Measurements from ENCODE around the gene MTA1.
A peak's percentile ranks its signal among the peaks of the same experiment; 100 is the strongest.

MTA1 gene

GRCh38 chr14:105490267-105490571 is 70.6 kb downstream of the MTA1 start:
- DNase-seq, result no peak

GRCh38 chr14:105490572-105491365 is 71.1 kb downstream of the MTA1 start, which contains the start of gene TEDC1:
TSS of gene TEDC1 (plus strand) at chr14:105491246. CDS start at chr14:105491376, 130 bp downstream.
- peak; percentile 100 for DNase-seq

DNA sequence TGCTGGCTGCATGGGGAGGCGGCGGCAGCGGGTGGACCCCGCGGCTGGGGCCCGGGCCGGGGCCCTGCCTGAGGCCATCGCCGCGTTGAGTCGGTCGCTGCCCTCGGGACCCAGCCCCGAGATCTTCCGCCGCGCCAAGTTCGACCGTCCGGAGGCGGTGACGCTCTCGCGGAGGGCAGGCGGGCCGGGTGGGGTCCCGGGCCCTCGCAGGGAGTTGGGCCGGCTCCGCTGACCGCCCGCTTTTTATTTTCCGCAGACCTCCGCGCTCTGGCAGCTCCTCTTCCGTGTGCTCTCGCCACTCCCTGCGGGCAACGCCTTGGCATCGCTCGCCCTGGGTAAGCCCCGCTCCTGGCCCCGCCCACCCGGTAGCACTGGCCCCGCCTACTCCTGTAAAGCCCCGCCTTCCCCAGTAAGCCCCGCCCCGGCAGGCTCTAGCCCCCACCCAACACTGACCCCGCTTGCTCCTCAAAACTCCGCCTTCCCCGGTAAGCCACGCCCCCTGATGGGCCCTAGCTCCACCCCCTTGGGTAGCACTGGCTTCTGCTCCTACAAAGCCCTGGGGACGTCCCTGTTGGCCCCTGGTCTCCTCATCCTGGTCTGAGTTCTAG is 71.8 kb downstream of the MTA1 start:
- DNase-seq, result peak; percentile 21 to 63

- no peak for DNase-seq
Measured at GRCh38 chr14:105492031-105492970, 72.7 kb downstream of the MTA1 start.

DNA sequence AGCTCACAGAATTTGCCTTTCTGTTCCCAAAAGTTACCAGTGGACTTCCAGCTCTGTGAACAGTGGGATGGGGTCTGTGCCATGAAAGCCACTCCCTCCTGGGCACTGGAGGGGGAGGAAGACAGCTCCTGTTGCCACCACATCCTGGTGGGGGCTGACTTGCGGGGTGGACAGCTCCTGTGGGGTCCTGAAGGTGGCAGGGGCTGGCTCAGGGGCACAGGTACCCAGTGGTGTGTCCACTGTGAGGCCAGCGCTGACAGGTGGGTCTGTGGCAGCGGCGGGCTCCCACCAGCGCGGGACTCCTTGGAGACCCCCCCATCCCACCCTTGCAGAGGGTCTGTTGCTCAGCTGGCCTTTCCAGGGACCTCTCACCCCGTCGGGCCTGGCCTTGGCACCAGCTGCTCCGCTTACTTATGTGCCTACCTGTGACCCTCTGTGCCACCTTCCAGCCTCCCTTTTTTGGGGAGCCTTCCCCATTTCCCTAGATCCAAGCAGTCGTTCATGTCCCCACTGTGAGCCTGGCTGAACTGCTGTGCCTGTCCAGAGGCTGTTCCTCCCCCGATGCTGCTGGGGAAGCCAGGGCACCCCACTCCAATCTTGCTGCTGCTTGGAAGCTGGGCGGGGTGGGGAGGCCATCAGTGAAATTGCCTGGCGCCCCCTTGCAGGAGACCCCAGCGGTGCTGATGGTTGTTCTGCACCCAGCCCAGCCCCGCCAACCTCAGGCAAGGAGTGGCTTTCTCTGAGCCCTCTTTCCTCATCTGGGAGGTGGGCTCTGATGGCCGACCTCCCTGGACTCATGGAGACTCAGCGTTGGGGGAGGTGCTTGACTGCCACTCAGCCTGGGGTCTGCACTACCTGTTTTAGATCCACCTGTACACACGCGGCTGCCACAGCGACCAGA is 73.6 kb downstream of the MTA1 start:
- DNase-seq, result no peak

GRCh38 chr14:105493921-105494605 is 74.4 kb downstream of the MTA1 start:
- no peak for DNase-seq

DNA sequence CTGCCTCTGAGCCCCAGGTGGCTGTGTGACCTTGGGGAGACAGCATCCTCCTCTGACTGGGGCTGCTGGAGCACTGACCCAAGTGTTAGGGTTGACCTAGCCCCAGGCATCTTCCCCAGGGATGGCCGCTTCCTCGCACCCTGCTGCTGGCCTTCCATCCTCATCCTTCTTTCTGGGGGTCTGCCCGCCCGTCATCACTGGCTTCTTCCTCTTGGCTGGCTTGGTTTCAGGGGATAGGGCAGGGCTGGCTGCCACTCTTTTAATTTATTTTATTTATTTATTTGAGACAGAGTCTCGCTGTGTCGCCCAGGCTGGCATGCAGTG is 74.9 kb downstream of the MTA1 start:
- DNase-seq, result no peak

DNA sequence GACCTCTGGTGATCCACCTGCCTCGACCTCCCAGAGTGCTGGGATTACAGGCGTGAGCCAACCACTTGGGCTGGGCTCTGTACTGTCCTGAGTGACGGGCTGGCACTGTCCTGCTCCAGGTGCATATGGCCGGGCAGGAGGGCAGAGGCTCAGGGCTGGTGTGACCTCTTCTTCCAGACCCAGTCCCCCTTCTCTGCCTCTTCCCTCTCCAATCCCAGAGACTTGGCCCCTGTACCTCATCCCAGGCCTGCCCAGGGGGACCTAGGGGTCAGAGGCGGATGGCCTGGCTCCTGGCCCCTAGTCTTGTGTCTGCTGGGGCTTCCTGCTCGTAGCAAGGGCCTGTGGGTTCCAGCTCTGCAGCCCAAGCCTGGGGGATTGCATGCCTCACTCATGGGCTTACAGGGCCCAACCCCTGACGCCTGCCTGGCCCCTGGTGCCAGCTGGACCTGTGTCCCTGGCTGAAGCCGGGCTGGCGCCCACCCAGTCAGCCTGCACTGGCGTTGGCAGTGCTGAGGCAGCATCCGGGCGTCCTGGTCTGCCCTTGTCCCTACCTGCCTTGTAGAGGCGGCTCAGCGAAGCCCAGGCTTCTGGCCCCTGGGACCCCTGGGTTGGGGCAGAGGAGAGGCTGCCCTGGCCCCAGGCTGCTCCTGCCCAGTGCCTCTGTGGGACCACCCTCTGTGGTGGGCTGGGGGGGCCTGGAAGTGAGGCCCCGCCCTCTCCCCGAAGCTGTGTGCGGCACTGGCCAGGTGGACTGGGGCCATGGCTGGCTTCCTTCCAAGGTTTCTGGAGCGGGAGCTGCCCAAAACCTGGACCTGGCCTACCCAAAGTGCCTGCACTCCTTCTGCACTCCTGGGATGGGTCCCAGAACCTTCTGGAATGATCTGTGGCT is 75.7 kb downstream of the MTA1 start:
- no peak for DNase-seq

GRCh38 chr14:105495990-105496830 is 76.6 kb downstream of the MTA1 start:
- no peak for DNase-seq

DNA sequence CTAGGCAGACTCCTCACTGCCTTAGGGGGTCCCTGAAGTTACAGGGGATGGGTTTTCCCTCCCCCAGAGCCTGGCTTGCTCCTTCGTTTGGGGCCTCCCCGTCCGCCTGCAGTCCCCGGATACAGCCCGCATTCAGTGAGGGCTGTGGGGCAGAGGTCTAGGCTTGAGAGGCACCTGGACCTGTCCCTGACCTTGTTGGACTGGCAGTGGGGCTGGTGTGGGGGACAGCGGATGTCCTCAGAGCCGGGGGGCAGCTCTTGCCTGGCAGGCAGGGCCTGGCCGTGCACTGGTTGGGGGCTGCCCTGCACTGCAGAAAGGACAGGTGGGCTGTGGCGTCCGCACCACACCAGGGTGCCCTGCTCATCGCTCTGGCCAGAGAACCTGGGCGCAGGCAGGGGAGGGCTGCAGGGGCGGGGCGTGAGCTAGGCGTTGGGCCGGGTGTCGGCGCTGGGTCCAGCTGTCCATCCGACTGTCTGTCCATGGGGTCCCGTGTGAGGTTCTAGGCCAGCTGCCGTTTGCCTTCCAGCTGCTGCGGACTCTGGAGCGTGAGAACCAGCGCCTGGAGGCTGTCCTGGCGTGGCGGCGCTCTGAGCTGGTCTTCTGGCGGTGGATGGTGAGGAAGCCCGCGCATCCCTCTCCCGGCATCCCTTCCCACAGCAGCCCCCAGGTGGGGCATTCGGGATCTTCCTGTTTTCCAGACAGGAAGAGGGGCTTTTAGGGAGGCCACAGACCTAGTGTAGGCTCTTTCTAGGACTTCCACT is 77.4 kb downstream of the MTA1 start:
- DNase-seq, result no peak

GRCh38 chr14:105497671-105498429 is 78.2 kb downstream of the MTA1 start:
- DNase-seq, result no peak

- no peak for DNase-seq
Measured at GRCh38 chr14:105498430-105499255, 79.0 kb downstream of the MTA1 start.

DNA sequence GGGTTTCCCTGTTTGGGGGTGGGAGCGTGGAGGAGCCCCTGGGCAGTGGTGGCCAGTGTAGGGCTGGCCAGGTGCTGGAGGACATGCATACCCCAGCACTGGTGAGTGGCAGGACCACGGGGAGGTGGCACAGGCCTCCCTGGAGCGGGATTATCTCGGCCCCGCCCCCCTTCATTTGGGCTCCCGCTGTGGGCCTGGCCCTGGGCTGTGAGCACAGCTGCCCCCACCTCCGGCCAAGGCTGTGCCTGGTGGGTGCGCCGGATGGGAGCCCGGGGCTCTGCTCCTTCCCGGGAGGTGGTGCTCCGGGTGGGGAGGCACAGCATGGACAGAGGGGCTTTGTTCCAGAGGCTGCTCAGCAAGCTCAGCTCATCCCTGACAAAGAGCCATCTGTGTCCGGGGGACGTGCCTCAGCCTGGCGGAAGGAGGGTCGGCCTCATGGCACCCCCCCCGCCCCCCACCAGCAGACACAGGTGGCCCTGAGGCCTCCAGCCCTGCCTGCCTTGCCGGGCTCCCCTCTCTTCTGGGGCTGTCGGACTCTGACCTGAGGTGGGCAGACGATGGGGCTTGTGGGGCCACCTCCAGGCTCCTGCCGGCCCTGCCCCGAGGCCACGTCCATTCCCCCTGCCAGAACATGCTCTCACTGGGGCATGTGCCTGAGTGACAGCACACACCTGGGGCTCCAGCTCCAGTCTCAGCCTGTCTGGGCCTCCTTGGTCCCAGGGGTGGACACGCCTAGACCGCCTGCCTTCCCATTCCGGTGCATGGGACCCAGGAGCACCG is 79.8 kb downstream of the MTA1 start:
- DNase-seq, result no peak

GRCh38 chr14:105500036-105500725 is 80.6 kb downstream of the MTA1 start:
- no peak for DNase-seq

- no peak for DNase-seq
Measured at GRCh38 chr14:105500726-105501101, 81.1 kb downstream of the MTA1 start.

All from NCI-H187 (cell line).